DMS153 (cell line): ENCODE results near the gene GLI2.

Experiments
- DNase-seq: peaks from one replicate; lab custom pipeline; 2025; lab: John Stamatoyannopoulos, UW

The GLI2 gene

DNA sequence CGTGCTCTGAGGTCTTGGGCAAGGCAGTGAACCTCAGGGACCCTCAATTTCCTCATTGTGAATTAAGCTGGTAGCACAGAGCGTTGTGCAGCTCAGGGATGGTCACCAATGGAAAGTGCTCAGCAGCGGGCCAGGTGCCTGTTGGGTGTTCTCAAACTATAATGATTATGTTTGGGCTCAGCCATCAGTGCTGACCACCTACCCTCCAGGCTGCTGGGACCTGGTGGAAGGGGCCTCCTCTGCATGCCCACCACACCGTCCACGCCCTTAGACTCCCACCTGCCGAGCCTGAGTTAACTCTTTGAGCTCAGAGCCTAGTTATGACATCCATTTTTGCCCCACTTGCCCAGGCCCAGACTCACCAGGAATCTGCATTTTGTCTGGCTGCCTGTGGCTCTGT is 35.0 kb downstream of the GLI2 start:
- no peak for DNase-seq

GRCh38 chr2:120771111-120771780 is 35.6 kb downstream of the GLI2 start:
- no peak for DNase-seq

- DNase-seq, result no peak
Observed at GRCh38 chr2:120771781-120772208, 36.1 kb downstream of the GLI2 start.

GRCh38 chr2:120772261-120772660 is 36.6 kb downstream of the GLI2 start:
- no peak for DNase-seq

DNA sequence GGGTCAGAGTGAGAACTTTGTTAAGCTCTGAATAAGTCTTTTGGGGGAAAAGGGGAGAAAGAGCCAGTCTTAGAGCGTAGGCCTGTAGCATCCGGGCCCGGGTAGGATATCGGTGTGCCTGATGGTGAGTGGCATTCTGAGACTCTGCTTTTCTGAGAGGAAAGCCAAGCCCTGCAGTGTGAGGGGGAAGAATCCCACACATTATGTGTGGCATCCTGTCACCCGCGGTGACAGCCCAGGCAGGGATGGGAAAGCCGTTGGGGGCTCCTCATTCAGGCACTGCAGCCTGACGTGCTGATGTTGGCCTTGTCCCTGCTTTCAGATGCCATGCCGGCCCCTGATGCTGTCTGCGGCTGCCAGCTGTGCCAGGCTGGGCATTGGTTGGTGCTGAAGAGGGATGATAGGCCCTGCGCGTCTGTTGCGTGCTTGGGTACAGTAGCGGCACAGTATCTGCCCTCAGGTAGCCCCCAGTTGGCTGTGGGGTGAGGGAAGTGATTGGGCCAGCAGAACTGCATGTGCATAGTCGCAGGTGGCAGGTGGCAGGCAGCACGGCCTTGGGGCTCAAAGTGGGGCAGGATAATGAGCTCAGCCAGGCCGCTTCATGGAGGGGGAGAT is 37.6 kb downstream of the GLI2 start:
- no peak for DNase-seq

DNA sequence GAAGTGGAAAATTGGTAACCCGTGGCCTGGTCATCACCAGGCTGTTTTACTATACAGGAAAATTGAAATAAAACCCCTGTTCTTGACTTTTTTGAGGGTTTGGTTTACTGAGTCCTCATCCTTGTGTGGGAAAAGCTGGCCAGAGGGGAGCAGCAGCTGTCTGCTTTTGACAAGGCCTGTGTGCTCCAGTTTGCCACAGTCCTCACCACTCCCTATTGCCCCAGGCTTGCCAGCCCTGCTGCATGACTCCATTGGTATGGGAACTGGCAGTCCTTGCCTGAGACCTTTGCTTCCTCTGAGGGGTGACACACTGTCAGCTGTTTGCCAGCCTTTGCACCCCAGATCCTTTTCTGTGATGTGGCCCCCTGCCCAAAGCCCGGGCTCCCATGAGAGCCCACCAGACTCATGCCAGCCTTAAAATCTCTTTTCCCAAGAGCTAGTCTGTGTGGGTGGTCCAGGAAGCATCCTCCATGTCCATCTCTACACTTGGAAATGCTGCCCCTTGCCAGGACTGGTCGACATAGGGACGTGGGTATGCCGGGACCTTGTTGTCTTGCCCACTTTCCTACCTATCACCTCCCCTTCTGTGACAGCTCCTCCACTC is 39.0 kb downstream of the GLI2 start:
- DNase-seq, result no peak

- DNase-seq, result no peak
Observed at GRCh38 chr2:120775194-120775593, 39.5 kb downstream of the GLI2 start.

DNA sequence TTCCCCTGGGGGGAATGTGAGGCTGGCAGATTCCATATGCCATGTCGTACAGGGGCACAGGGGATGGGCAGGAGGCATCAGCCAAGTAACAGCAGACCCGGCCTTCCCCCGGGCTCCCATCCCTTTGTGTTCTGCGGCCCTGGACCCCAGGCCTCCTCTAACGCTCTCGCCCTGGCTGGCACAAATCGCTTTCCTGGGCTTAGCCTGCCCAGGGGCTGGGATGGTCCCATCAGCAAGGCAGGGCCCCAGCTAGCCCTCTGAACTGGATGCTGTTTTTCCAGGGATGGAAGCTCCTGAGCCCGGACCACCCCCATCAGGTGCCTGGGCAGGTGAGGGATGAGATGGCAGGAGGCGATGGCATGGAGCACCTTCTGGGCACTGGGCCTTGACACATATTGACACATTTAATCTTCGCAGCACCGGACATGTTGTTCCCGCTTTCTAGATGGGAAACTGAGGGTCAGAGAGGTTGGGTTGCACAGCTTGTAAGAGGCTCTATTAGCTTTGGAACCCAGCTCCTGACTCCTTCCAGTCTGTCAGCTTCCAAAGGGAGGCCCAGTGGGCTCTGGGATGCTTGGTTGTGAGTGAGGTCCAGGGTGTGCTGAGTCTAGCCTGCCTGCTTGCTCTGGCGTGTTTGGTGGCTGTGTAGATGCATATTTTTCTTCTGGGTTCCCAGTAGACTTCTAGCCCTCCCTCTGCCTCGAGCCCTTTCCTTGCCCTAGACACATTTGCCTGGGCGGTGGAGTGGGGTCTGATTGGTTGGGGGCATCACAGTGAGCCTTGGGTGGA is 40.3 kb downstream of the GLI2 start:
- no peak for DNase-seq

DNA sequence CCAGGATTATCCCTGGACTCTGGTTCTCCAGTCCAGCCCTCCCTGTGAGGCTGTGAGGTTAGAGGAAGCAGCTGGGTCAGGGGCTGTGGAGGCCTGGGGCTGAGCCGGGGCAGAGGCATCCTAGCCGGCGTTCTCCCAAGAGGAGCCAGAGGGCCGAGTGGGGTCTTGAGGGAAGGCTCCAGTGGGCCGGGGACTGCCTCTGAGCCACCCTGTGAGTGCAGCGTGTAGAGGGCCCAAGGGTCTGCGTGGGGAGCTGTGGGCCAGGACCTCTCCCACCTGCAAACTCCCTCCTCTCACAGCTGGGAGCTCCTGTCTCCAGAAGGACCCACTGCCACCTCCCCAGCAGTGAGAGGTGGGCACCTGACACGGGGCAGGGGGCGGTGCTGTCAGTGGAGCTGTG is 41.0 kb downstream of the GLI2 start:
- no peak for DNase-seq

DNA sequence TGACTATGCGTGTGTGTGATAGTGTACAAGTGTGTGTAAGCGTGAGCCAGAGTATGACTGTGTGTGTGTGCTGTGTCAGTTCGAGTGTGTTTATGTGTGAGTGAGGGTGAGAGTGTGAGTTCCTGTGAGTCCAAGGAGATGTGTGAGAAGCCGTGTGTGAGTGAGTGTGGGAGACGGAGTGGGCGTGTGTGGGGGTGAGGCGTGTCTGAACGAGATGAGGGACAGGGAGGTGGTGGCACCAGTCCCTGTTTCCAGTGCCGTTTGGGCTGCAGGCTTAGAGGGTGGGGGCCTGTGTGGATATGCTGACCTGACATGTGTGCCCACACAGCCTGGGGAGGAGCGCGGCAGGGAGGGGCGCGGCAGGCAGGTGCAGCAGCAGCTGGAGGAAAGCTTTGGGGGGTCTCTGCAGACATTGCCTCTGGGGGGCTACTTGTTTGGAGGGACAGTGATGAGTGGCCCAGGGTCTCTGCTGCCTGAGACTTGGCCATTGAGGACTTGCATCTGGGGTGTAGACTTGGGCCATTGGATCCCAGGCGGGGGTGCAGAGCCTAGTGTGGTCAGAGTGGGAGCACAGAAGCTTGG is 41.6 kb downstream of the GLI2 start:
- no peak for DNase-seq

- no peak for DNase-seq
Observed at GRCh38 chr2:120777787-120778186, 42.1 kb downstream of the GLI2 start.

DNA sequence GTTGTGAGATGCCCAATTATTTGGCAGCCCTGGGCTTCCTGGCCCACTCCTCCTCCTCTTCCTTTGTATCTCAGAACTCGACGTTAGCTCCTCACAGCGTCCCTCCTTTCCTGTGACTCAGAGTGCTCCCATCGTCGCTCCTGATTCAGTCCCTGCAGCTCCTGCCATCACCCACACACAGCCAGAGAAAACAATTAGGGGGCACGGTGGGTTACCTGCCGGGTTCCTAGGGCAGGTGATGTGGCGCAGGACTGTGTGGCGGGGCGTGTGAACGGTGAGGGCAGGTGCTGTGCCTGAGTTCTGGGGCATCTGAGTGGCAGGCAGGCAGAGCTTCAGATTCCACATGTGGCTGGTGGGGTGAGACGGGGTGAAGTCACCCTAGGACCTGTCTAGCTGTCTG is 42.6 kb downstream of the GLI2 start:
- DNase-seq, result no peak

GRCh38 chr2:120779781-120780283 is 44.2 kb downstream of the GLI2 start:
- DNase-seq, result no peak

GRCh38 chr2:120780402-120780801 is 44.7 kb downstream of the GLI2 start:
- DNase-seq, result no peak

DNA sequence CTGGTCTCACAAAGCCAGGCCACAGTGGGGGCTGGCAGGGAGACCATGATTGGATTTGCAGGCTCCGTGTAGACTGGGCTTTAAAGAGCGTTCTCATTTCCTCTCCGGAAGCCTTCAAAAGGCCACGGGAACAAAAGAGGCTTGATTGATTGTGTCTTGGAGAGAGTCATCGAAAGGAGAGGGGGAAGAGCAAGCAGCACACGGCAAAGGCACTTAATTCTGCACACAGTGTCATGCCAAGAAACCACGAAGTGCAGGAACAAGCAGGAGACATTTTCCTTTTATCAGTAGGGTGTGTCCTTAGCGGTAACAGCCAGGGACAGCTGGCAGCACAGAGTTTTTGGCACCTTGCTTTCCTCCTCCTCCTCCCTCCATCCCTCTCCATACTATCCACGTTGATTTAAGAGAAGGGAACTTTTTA is 47.7 kb downstream of the GLI2 start:
- DNase-seq, result no peak

DNA sequence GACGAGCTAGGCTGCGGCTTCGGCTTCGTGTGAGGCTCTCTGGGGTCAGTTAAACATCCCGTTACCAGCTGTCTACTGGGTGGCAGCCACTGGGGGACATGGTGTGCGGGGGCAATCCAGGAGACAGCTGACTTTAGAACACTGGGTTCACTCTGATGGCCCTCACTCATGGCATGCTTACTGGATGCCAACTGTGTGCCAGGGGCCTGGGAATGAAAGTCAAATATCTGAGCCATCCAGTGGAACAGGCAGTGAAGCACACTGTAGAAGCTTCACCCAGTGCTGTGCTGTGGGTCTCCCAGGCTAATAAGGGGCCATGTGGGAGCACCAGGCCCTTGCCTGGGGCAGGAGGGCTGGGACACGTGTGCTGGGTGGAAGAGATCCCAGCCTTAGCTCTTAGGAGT is 48.3 kb downstream of the GLI2 start:
- DNase-seq, result no peak
